ENCODE results near the gene CAMK2D.

The CAMK2D gene

GRCh38 chr4:113638562-113638832, 123.0 kb downstream of the CAMK2D start:
- DNase-seq (ENCODE audit: insufficient read length, low spot score) (no peak), FAIRE-seq (no peak)
- TF ChIP-seq SPI1 (IDR thresholded peaks at IDR 0.05; ENCODE audit: low read depth, low read length): no peak
- TF ChIP-seq POLR2A (IDR thresholded peaks at IDR 0.05; ENCODE audit: low read depth, low read length): no peak

GRCh38 chr4:113637823-113638561, 123.5 kb downstream of the CAMK2D start:
- no peak for DNase-seq (ENCODE audit: insufficient read length, low spot score)

GRCh38 chr4:113637363-113637762, 124.2 kb downstream of the CAMK2D start:
- FAIRE-seq (no peak), DNase-seq (ENCODE audit: insufficient read length, low spot score) (no peak)
- no peak for TF ChIP-seq POLR2AphosphoS5 (IDR thresholded peaks at IDR 0.05; ENCODE audit: low read depth, low read length)
- TF ChIP-seq POU2F2 (IDR thresholded peaks at IDR 0.05; ENCODE audit: low read depth, low read length): no peak
- no peak for TF ChIP-seq SPI1 (IDR thresholded peaks at IDR 0.05; ENCODE audit: low read depth, low read length)
- TF ChIP-seq POLR2A (IDR thresholded peaks at IDR 0.05; ENCODE audit: low read depth, low read length): no peak
- TF ChIP-seq PAX5 (IDR thresholded peaks at IDR 0.05; ENCODE audit: insufficient read depth, low read length, severe bottlenecking): no peak
- no peak for TF ChIP-seq TAF1 (IDR thresholded peaks at IDR 0.05; ENCODE audit: low read depth, low read length)

More at GRCh38 chr4:113637823-113638561, 123.5 kb downstream of the CAMK2D start:
- TF ChIP-seq POLR2A (IDR thresholded peaks at IDR 0.05; ENCODE audit: low read depth, low read length): no peak
- TF ChIP-seq PAX5 (IDR thresholded peaks at IDR 0.05; ENCODE audit: insufficient read depth, low read length, severe bottlenecking): no peak
- TF ChIP-seq SPI1 (IDR thresholded peaks at IDR 0.05; ENCODE audit: low read depth, low read length): no peak
- TF ChIP-seq POU2F2 (IDR thresholded peaks at IDR 0.05; ENCODE audit: low read depth, low read length): no peak
- no peak for TF ChIP-seq POLR2AphosphoS5 (IDR thresholded peaks at IDR 0.05; ENCODE audit: low read depth, low read length)
- no peak for TF ChIP-seq TAF1 (IDR thresholded peaks at IDR 0.05; ENCODE audit: low read depth, low read length)
- FAIRE-seq: peak; percentile 82

- FAIRE-seq (no peak), DNase-seq (ENCODE audit: insufficient read length, low spot score) (no peak)
- TF ChIP-seq POLR2A (IDR thresholded peaks at IDR 0.05; ENCODE audit: low read depth, low read length) (no peak), SPI1 (IDR thresholded peaks at IDR 0.05; ENCODE audit: low read depth, low read length) (no peak), PAX5 (IDR thresholded peaks at IDR 0.05; ENCODE audit: insufficient read depth, low read length, severe bottlenecking) (no peak), POLR2AphosphoS5 (IDR thresholded peaks at IDR 0.05; ENCODE audit: low read depth, low read length) (no peak), TAF1 (IDR thresholded peaks at IDR 0.05; ENCODE audit: low read depth, low read length) (no peak), POU2F2 (IDR thresholded peaks at IDR 0.05; ENCODE audit: low read depth, low read length) (no peak)
These were observed 124.7 kb downstream of the CAMK2D start for GRCh38 chr4:113636877-113637276.

- DNase-seq (ENCODE audit: insufficient read length, low spot score) (no peak), FAIRE-seq (no peak)
- no peak for TF ChIP-seq TAF1 (IDR thresholded peaks at IDR 0.05; ENCODE audit: low read depth, low read length)
- TF ChIP-seq PAX5 (IDR thresholded peaks at IDR 0.05; ENCODE audit: insufficient read depth, low read length, severe bottlenecking): no peak
- TF ChIP-seq POU2F2 (IDR thresholded peaks at IDR 0.05; ENCODE audit: low read depth, low read length): no peak
- TF ChIP-seq SPI1 (IDR thresholded peaks at IDR 0.05; ENCODE audit: low read depth, low read length): peak; percentile 93
- TF ChIP-seq POLR2A (IDR thresholded peaks at IDR 0.05; ENCODE audit: low read depth, low read length): no peak
These were observed 125.1 kb downstream of the CAMK2D start for GRCh38 chr4:113636438-113636818.

- DNase-seq (ENCODE audit: insufficient read length, low spot score): no peak
- FAIRE-seq: no peak
- no peak for TF ChIP-seq TAF1 (IDR thresholded peaks at IDR 0.05; ENCODE audit: low read depth, low read length)
These were observed 125.7 kb downstream of the CAMK2D start for GRCh38 chr4:113635739-113636437.

GRCh38 chr4:113634081-113634969, 127.2 kb downstream of the CAMK2D start:
- peak; percentile 57 for FAIRE-seq
- no peak for TF ChIP-seq POU2F2 (IDR thresholded peaks at IDR 0.05; ENCODE audit: low read depth, low read length)
- TF ChIP-seq SPI1 (IDR thresholded peaks at IDR 0.05; ENCODE audit: low read depth, low read length): no peak
- TF ChIP-seq POLR2AphosphoS5 (IDR thresholded peaks at IDR 0.05; ENCODE audit: low read depth, low read length): no peak
- TF ChIP-seq POLR2A (IDR thresholded peaks at IDR 0.05; ENCODE audit: low read depth, low read length): no peak
- TF ChIP-seq PAX5 (IDR thresholded peaks at IDR 0.05; ENCODE audit: insufficient read depth, low read length, severe bottlenecking): no peak
- no peak for TF ChIP-seq TAF1 (IDR thresholded peaks at IDR 0.05; ENCODE audit: low read depth, low read length)
- no peak for DNase-seq (ENCODE audit: insufficient read length, low spot score)

- DNase-seq (ENCODE audit: insufficient read length, low spot score) (no peak), FAIRE-seq (no peak)
- TF ChIP-seq POLR2A (IDR thresholded peaks at IDR 0.05; ENCODE audit: low read depth, low read length) (no peak), PAX5 (IDR thresholded peaks at IDR 0.05; ENCODE audit: insufficient read depth, low read length, severe bottlenecking) (no peak), POLR2AphosphoS5 (IDR thresholded peaks at IDR 0.05; ENCODE audit: low read depth, low read length) (no peak), POU2F2 (IDR thresholded peaks at IDR 0.05; ENCODE audit: low read depth, low read length) (no peak), TAF1 (IDR thresholded peaks at IDR 0.05; ENCODE audit: low read depth, low read length) (no peak), SPI1 (IDR thresholded peaks at IDR 0.05; ENCODE audit: low read depth, low read length) (no peak)
These were observed 128.1 kb downstream of the CAMK2D start for GRCh38 chr4:113633467-113633866.

- TF ChIP-seq POLR2AphosphoS5 (IDR thresholded peaks at IDR 0.05; ENCODE audit: low read depth, low read length) (no peak), PAX5 (IDR thresholded peaks at IDR 0.05; ENCODE audit: insufficient read depth, low read length, severe bottlenecking) (no peak), SPI1 (IDR thresholded peaks at IDR 0.05; ENCODE audit: low read depth, low read length) (no peak), TAF1 (IDR thresholded peaks at IDR 0.05; ENCODE audit: low read depth, low read length) (no peak), POLR2A (IDR thresholded peaks at IDR 0.05; ENCODE audit: low read depth, low read length) (no peak), POU2F2 (IDR thresholded peaks at IDR 0.05; ENCODE audit: low read depth, low read length) (no peak)
- DNase-seq (ENCODE audit: insufficient read length, low spot score) (no peak), FAIRE-seq (no peak)
These were observed 132.8 kb downstream of the CAMK2D start for GRCh38 chr4:113628711-113629110.
